Umbilical cord (tissue), 2 donors: ENCODE data around the gene XYLT1. TPM values are rescaled to one million over a fixed set of nuclear protein-coding genes. Genes with fewer than 3 reads are reported as not detected.

Source experiments
- DNase-seq: peaks from one replicate; pipeline ENCODE4 v3.0.0-alpha.2; 2015; ENCODE audit warnings: low spot score
- total RNA-seq: library from RNA; depleted of rRNA; stranded (reverse); fragments of >200 nt; gene quantifications from one replicate; pipeline ENCODE4 v1.2.3, GENCODE V29; 2014; ENCODE audit warnings: low replicate concordance; ENCODE audit not compliant: insufficient read depth

Gene XYLT1
- total RNA-seq, 1 donor from 2014 or later = 61.2 TPM

DNA sequence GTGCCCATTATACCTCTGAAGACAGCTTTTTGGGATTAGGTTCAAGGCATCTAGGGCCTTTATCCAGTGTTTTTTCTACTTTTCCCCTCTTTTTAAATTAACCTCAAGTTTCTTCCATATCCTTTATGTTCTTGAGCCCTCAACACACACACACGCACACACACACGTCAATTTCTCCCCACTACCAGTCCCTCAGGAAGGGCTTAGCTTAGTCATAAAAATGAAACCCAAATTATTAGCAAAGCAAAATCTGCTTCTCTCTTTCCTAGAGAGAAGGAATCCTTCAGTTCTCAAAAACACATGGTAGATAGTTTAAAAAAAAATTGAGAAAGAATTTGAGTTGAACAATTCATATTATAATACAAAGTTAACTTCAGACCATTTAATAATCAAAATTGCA, 401.1 kb downstream of the XYLT1 start:
- DNase-seq = no peak

GRCh38 chr16:17068524-17068923, 402.2 kb downstream of the XYLT1 start:
- DNase-seq = no peak

- no peak for DNase-seq
Measured at GRCh38 chr16:17067882-17068281, 402.9 kb downstream of the XYLT1 start.

DNA sequence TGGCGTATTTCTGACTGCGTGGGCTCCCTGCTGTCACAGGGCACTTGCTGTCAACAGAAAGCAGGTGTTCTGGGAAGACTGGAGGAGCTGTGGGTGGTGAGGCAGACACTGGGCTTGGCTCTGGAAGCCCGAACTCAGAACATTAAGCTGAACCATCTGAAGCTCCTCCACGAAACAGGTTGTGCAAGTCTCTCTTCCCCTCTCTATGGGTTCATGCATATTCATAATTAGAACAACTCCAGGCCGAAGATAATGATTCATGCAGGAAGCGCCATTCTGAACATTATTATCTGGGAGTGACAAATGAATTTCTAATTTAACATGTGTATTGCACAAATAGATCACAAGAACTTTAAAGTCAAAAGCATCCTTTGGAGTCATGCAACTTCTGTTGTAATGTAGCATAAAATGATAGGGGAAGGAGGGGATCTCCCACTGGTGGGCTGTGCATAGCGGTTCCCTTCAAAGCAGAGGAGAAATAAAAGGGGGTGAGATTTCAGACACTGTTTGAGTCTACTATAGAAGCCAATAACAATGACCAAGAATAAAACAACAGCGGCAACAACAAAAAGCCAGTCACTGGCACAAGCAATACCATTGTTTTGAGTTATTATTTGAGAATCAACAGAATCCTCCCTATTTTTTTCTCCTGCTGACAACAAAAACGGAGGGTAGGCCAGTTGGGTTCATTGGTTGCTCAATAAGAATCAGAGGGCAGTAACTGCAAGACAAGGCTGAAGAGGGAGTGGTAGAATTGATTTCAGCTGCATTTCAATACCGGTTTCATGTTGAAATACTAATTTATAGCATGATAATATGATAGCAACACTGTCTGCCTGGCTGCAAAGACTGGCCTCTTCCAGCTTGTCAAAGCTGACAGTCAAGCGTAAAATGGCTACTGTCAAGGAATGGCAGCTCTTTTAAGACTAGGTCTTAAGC, 407.3 kb downstream of the XYLT1 start:
- DNase-seq = no peak

GRCh38 chr16:17062676-17063075, 408.1 kb downstream of the XYLT1 start:
- DNase-seq = no peak

DNA sequence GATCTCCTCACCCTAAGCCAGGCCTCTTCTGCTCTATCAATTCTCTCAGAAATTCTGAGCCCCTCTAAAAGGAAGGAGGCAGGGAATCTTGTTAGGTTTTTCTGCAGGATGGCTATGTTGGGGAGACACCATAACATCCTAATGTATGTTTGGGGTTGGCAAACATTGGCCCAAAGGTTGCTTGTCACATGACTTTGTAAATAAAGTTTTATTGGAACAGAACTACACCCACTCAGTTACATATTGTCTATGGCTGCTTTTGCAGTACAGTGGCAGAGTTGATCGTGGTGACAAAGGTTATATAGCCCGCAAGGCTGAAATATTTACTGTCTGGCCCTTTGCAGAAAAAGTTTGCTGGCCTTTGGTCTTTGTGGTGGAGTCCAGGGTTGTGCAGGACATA, 409.4 kb downstream of the XYLT1 start:
- no peak for DNase-seq

GRCh38 chr16:17058471-17058870, 412.3 kb downstream of the XYLT1 start:
- no peak for DNase-seq

GRCh38 chr16:17056666-17057065, 414.1 kb downstream of the XYLT1 start:
- no peak for DNase-seq

GRCh38 chr16:17053536-17054160, 417.1 kb downstream of the XYLT1 start:
- DNase-seq = no peak
